Heart right ventricle (tissue), 16 donors: ENCODE measurements around the gene NAGLU. TPM values are rescaled to one million over a fixed set of nuclear protein-coding genes. Genes with fewer than 3 reads are reported as not detected.

Experiments
- ATAC-seq, 8 donors: fragments of 200-7000 bp; cut with Tn5 transposase; one replicate each; pipeline ENCODE4 v1.9.1; 2020; ENCODE audit warnings: mild to moderate bottlenecking in 8 of 8, moderate library complexity in 8 of 8, moderate number of reproducible peaks in 1 of 8
- DNase-seq, 2 donors: peaks; one replicate each; pipeline ENCODE4 v3.0.0-alpha.2; 2020
- H3K27ac ChIP-seq, 10 donors: fragments of 200-600 bp; sonication (generic) in 2 of 10; one replicate each; pipeline versions ENCODE4 v1.5.0 to v1.8.0; 2020 to 2022; ENCODE audit warnings: mild to moderate bottlenecking in 3 of 10
- H3K27me3 ChIP-seq, 7 donors: fragments of 200-600 bp; one replicate each; pipeline ENCODE4 v1.8.0; 2021 to 2022; ENCODE audit warnings: mild to moderate bottlenecking in 2 of 7
- H3K36me3 ChIP-seq, 9 donors: fragments of 200-600 bp; sonication (generic) in 1 of 9; one replicate each; pipeline versions ENCODE4 v1.5.0 to v1.8.0; 2020 to 2022; ENCODE audit warnings: mild to moderate bottlenecking in 2 of 9
- H3K4me1 ChIP-seq, 9 donors: fragments of 200-600 bp; sonication (generic) in 1 of 9; one replicate each; pipeline versions ENCODE4 v1.5.0 to v1.8.0; 2020 to 2022; ENCODE audit warnings: mild to moderate bottlenecking in 4 of 9
- H3K4me3 ChIP-seq, 10 donors: fragments of 200-600 bp; sonication (generic) in 2 of 10; one replicate each; pipeline versions ENCODE4 v1.5.0 to v1.8.0; 2020 to 2022; ENCODE audit warnings: mild to moderate bottlenecking in 7 of 10, moderate library complexity in 2 of 10
- H3K9me3 ChIP-seq, 11 donors: fragments of 200-600 bp in 10 of 11; sonication (generic) in 2 of 11; one replicate each; pipeline versions ENCODE4 v1.5.0 to v1.8.0; 2013 to 2022; ENCODE audit warnings: mild to moderate bottlenecking in 2 of 11, control low read depth in 1 of 11, moderate library complexity in 1 of 11
- WGBS, 2 donors: extraction: QIAGEN DNeasy Blood & Tissue Kit; methylation state at CpG; one replicate each; pipeline ENCODE4 v1.1.7; 2013; ENCODE audit warnings: inconsistent platforms in 1 of 2; 5-methylcytosine and 5-hydroxymethylcytosine counted together
- intact Hi-C, 10 donors: fragments of 100-400 bp; cut with DNase I; formaldehyde crosslinking; loops; one replicate each; pipeline versions ENCODE4 v1.11.1 to v1.14.2; 2022
- polyA plus RNA-seq, 2 donors: library from polyadenylated mRNA; stranded (reverse); fragments of 200-250 nt; gene quantifications; one replicate each; pipeline ENCODE4 v1.2.3, GENCODE V29; 2013
- total RNA-seq, 10 donors: library from RNA; stranded (reverse); fragmentation: NEBNext Ultra II Directional in 3 of 10; extraction: Animal tissue kit (Norgen Biotek cat#: 25700) in 3 of 10; gene quantifications; one replicate each; pipeline versions ENCODE4 v1.2.1 to v1.2.4, GENCODE V29; 2021 to 2023
- TF ChIP-seq, protein P1 (sequence below), 9 donors: fragments of 200-600 bp; sonication (generic) in 2 of 9; IDR thresholded peaks; one replicate each; pipeline versions ENCODE4 v1.5.0 to v1.8.0; 2021 to 2022; ENCODE audit warnings: antibody characterized with exemption in 9 of 9, mild to moderate bottlenecking in 5 of 9, moderate library complexity in 1 of 9
- donor health status: Arrhythmogenic right ventricular cardiomyopathy.
- donor health status: ischemic (EF 13 %, LVEDD 7.1; RV severe dilation, severe dysfunction).
- donor health status: healthy with polysubstance abuse.
- donor health status: DM: no; HTN: yes; CAD: no.
- donor health status: DM: no; HTN: no; CAD: no.
- donor health status: ischemic (EF 25% LVEDD 6.9; RV normal size, moderate dysfunction).
- donor health status: ischemic (EF 25% LVEDD 5.7; RV mildly dilated, moderate dysfunction).
- donor health status: healthy.
- donor health status: DM: yes; HTN: yes; CAD: no.
- donor health status: Ischemic cardiomyopathy.
- donor health status: ischemic (EF 35%, LVEDD 5.7; RV mildly dilated, moderate dysfunction).
- donor health status: nonischemic (EF 11% LVEDD 7.7; RV severe dilation, severe dysfunction).
- donor health status: DM: yes; HTN: yes; CAD: no.
- donor health status: PGD.
- donor health status: ischemic (EF 29% LVEDD 5.4; RV normal size, mild dysfunction).
- donor health status: nonischemic (EF 23%, LVEDD 6.1; RV moderate dilation, normal function).

NAGLU gene
- total and polyA plus RNA-seq, 12 donors: 6.8 to 18.3 (median 12.7) TPM

DNA sequence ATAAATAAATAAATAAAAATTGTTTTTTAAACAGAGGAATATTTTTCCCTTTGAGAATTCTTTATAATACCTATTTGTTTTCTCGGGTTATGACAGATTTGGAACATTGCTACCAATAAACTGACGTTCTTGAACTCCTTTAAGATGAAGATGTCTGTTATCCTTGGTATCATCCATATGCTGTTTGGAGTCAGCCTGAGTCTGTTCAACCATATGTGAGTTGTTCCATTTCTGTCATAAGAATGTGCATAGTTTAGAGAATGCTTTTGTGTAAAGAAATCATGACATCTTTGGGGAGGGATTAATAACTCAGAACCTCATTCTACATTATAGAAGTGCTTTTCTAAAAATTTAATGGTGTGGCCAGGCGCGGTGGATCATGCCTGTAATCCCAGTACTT lies 37.2 kb upstream of the NAGLU start:
- Histone ChIP-seq H3K36me3 (peaks cover 0 to 100% (median 72%) of the 10 kb centered on the region in 9 donors), H3K27ac (no peak overlapping the region), H3K27me3 (no peaks in the 10 kb centered on the region), H3K9me3 (no peaks in the 10 kb centered on the region), H3K4me1 (peaks cover 0 to 13% (median 0%) of the 10 kb centered on the region in 9 donors), H3K4me3 (no peak overlapping the region)
- intact Hi-C loops: no loop called here
- DNase-seq (no peak), ATAC-seq (no peak)
- WGBS, 2 donors: 95 to 98% methylated on average over 4 of the region's 4 CpGs
- TF ChIP-seq, protein P1, sequence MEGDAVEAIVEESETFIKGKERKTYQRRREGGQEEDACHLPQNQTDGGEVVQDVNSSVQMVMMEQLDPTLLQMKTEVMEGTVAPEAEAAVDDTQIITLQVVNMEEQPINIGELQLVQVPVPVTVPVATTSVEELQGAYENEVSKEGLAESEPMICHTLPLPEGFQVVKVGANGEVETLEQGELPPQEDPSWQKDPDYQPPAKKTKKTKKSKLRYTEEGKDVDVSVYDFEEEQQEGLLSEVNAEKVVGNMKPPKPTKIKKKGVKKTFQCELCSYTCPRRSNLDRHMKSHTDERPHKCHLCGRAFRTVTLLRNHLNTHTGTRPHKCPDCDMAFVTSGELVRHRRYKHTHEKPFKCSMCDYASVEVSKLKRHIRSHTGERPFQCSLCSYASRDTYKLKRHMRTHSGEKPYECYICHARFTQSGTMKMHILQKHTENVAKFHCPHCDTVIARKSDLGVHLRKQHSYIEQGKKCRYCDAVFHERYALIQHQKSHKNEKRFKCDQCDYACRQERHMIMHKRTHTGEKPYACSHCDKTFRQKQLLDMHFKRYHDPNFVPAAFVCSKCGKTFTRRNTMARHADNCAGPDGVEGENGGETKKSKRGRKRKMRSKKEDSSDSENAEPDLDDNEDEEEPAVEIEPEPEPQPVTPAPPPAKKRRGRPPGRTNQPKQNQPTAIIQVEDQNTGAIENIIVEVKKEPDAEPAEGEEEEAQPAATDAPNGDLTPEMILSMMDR (IDR thresholded peaks at IDR 0.05): no peak

DNA sequence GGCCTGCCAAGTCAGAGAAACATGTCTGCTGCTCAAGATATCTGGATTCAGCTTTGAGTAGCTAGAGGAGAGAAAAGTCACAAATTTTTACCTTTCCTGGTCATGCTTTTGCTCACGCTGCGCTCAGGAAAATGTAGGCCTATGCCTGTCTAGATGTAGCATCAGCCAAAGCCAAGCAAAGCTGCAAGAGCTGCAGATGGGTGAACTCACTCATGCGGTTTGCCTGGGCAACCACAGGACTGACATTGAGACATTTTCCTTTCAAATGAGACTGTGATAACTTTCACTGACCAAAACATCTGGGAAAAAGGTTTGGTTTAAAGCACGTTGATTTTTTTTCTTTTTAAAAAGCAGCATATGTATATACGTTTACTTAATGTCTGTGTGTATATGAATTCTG lies 34.0 kb upstream of the NAGLU start:
- 91 to 95% methylated on average over 5 of the region's 5 CpGs for WGBS, 2 donors
- ATAC-seq: no peak
- intact Hi-C loops: no loop called here

DNA sequence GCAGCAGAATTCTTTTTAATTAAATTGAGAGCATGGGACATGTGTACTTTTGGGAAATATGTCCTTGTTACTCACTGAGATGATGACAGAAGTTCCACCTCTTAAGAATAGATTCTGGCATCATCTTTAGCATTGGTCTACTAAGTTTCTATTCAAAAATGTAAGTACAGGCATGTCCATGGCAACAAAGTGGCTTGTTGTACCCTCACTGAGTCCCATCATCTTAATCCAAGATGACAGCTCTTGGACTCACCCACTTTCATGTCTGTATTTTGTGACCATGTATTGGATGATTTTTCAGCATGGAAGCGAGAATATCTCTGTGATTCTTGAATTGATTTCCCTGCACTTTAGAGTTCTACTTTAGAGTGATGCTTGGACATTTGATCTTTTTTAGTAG lies 33.1 kb upstream of the NAGLU start:
- TF ChIP-seq, protein P1 (IDR thresholded peaks at IDR 0.05): no peak

More for the DNA sequence above, 34.0 kb upstream of the NAGLU start:
- H3K4me1 ChIP-seq: no peaks in the 10 kb centered on the region
- no peak for DNase-seq
- no peak overlapping the region for H3K4me3 ChIP-seq
- H3K27ac ChIP-seq: no peak overlapping the region
- TF ChIP-seq, protein P1 (IDR thresholded peaks at IDR 0.05): no peak
- no peaks in the 10 kb centered on the region for H3K27me3 ChIP-seq
- H3K36me3 ChIP-seq: peaks cover 0 to 100% (median 48%) of the 10 kb centered on the region in 9 donors
- no peaks in the 10 kb centered on the region for H3K9me3 ChIP-seq

DNA sequence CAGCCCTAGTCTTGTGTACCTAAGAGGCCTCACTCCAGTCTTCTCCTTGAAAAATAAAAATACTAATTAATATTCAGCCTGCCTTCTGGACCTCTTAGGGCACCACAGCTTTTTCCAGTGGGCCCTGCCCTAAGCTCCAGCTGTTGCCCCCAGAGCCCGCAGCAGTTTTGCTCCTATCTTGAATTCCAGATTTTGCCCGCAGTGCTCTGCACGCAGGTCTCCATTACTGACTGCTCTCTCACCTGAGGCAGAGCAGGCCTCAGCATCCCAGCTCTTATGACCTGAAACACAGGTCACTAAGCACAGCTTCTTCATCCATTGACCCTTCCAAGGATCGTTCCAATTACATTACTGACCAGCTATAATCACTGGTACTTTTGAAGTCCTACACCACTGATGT lies 28.4 kb upstream of the NAGLU start:
- 93 to 94% methylated on average over 4 of the region's 4 CpGs for WGBS, 2 donors
- Histone ChIP-seq H3K27me3 (no peaks in the 10 kb centered on the region), H3K9me3 (no peaks in the 10 kb centered on the region), H3K27ac (no peak overlapping the region), H3K36me3 (peaks cover 0 to 99% (median 49%) of the 10 kb centered on the region in 9 donors), H3K4me3 (no peak overlapping the region), H3K4me1 (peaks cover 2 to 16% (median 7%) of the 10 kb centered on the region in 9 donors)
- no peak for ATAC-seq
- no peak for DNase-seq
- TF ChIP-seq, protein P1 (IDR thresholded peaks at IDR 0.05): no peak
- intact Hi-C loops: no loop called here

More for the DNA sequence above, 33.1 kb upstream of the NAGLU start:
- H3K36me3 ChIP-seq: peaks cover 0 to 100% (median 55%) of the 10 kb centered on the region in 9 donors
- no peaks in the 10 kb centered on the region for H3K4me1 ChIP-seq
- intact Hi-C loops: no loop called here
- no peak for ATAC-seq
- H3K9me3 ChIP-seq: no peaks in the 10 kb centered on the region
- WGBS, 2 donors: 97 to 100% methylated on average over 1 of the region's 1 CpG
- no peak for DNase-seq
- H3K27me3 ChIP-seq: no peaks in the 10 kb centered on the region
- H3K4me3 ChIP-seq: no peak overlapping the region
- H3K27ac ChIP-seq: no peak overlapping the region
